ENCODE results near the gene EFL1.

DNA sequence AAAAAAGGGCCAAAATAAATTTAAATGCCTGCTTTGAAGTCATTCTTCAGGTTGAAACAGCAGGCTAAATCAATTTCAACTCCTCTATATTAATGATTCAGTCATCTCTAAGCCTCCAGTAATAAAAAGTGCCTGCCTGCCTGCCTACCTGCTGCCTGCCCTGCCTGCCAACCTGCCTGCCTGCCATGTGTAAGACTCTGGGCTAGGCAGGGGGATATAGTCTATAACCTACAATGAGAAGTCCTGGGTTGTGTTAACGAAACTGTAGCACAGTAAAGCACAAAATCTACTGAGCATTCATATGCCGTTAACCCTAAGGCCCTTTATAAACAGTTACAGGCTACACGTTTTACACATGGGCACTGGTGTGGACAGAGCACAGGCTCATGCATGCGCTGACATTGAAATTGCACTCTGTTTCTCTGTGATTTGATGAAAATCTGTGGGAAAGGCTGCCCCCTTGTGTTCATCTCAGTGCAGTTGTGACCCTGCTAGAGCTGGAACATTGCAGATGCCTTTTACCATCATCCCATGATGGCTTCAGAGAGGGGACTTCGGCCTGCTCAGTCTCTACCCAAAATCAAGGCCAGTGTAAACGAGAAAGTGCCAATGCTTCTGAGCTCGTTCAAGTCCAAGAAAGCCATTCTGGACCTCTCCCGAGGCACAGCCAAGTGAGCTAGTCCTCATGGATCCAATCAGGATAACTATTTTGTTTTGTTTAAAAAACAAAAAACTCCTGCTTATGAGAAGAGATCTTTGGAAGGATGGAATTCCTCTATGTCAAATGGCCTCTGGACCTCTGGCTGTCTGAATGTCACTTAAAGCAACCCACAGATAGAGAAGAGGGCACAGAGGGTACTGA, 64.6 kb downstream of the EFL1 start:
- TF ChIP-seq, protein P1, sequence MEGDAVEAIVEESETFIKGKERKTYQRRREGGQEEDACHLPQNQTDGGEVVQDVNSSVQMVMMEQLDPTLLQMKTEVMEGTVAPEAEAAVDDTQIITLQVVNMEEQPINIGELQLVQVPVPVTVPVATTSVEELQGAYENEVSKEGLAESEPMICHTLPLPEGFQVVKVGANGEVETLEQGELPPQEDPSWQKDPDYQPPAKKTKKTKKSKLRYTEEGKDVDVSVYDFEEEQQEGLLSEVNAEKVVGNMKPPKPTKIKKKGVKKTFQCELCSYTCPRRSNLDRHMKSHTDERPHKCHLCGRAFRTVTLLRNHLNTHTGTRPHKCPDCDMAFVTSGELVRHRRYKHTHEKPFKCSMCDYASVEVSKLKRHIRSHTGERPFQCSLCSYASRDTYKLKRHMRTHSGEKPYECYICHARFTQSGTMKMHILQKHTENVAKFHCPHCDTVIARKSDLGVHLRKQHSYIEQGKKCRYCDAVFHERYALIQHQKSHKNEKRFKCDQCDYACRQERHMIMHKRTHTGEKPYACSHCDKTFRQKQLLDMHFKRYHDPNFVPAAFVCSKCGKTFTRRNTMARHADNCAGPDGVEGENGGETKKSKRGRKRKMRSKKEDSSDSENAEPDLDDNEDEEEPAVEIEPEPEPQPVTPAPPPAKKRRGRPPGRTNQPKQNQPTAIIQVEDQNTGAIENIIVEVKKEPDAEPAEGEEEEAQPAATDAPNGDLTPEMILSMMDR (IDR thresholded peaks at IDR 0.05), result peak; percentile 69 to 81 (median 74)
- no peak for TF ChIP-seq POLR2A (IDR thresholded peaks at IDR 0.05)
